H9 (cell line): Measurements from ENCODE around the gene STX8. TPM values are rescaled to one million over a fixed set of nuclear protein-coding genes. Genes with fewer than 3 reads are reported as not detected.
A peak's percentile ranks its signal among the peaks of the same experiment; 100 is the strongest.

ENCODE experiments used
- DNase-seq: peaks from one replicate; pipeline ENCODE4 v3.0.0-alpha.2; 2017
- H2AFZ ChIP-seq: one replicate; pipeline ENCODE4 v1.6.1; 2013; ENCODE audit warnings: mild to moderate bottlenecking, low read length, control low read depth, moderate library complexity
- H2AK5ac ChIP-seq: 2 replicates; pipeline ENCODE4 v1.6.1; 2013; ENCODE audit warnings: low read length, control low read depth, mixed read lengths; ENCODE audit not compliant: insufficient read length
- H2BK120ac ChIP-seq: one replicate; pipeline ENCODE4 v1.6.1; 2013; ENCODE audit warnings: low read depth, mild to moderate bottlenecking, low read length, control low read depth, inconsistent platforms; ENCODE audit not compliant: poor library complexity, severe bottlenecking
- H2BK12ac ChIP-seq: 2 replicates; pipeline ENCODE4 v1.6.1; 2013; ENCODE audit warnings: low read length, control low read depth, mixed read lengths, low read depth; ENCODE audit not compliant: insufficient read length
- H2BK15ac ChIP-seq: 2 replicates; pipeline ENCODE4 v1.6.1; 2013; ENCODE audit warnings: low read depth, low read length, control low read depth
- H2BK20ac ChIP-seq: one replicate; pipeline ENCODE4 v1.6.1; 2013; ENCODE audit warnings: low read depth, mild to moderate bottlenecking, low read length, control low read depth, inconsistent platforms; ENCODE audit not compliant: poor library complexity, severe bottlenecking
- H2BK5ac ChIP-seq: 2 replicates; pipeline ENCODE4 v1.6.1; 2013; ENCODE audit warnings: low read length, control low read depth, mixed read lengths; ENCODE audit not compliant: insufficient read length
- H3K14ac ChIP-seq: 2 replicates; pipeline ENCODE4 v1.6.1; 2013; ENCODE audit warnings: low read length, control low read depth; ENCODE audit not compliant: insufficient read depth
- H3K18ac ChIP-seq: 2 replicates; pipeline ENCODE4 v1.6.1; 2013; ENCODE audit warnings: low read depth, mild to moderate bottlenecking, mixed read lengths, low read length, control low read depth; ENCODE audit not compliant: insufficient read length
- H3K23ac ChIP-seq: 2 replicates; pipeline ENCODE4 v1.6.1; 2013; ENCODE audit warnings: low read length, control low read depth, mixed read lengths, low read depth; ENCODE audit not compliant: insufficient read length
- H3K23me2 ChIP-seq: 2 replicates; pipeline ENCODE4 v1.6.1; 2013; ENCODE audit warnings: low read depth, mild to moderate bottlenecking, mixed read lengths, low read length, control low read depth; ENCODE audit not compliant: insufficient read length, poor library complexity, severe bottlenecking
- H3K27ac ChIP-seq: 2 replicates; pipeline ENCODE4 v1.5.1; 2013; ENCODE audit warnings: low read length, control low read depth, mixed read lengths, low read depth; ENCODE audit not compliant: insufficient read length
- H3K27me3 ChIP-seq: 2 replicates; pipeline ENCODE4 v1.6.1; 2013; ENCODE audit warnings: low read length, control low read depth, inconsistent platforms; ENCODE audit not compliant: insufficient read depth
- H3K4ac ChIP-seq: 2 replicates; pipeline ENCODE4 v1.6.1; 2013; ENCODE audit warnings: low read depth, mild to moderate bottlenecking, control low read depth, inconsistent platforms, low read length, moderate library complexity
- H3K4me1 ChIP-seq: 2 replicates; pipeline ENCODE4 v1.6.1; 2013; ENCODE audit warnings: low read length, control low read depth, inconsistent platforms; ENCODE audit not compliant: insufficient read depth
- H3K4me2 ChIP-seq: 2 replicates; pipeline ENCODE4 v1.6.1; 2013; ENCODE audit warnings: low read length, control low read depth, mixed read lengths; ENCODE audit not compliant: insufficient read length, insufficient read depth
- H3K56ac ChIP-seq: 2 replicates; pipeline ENCODE4 v1.6.1; 2013; ENCODE audit warnings: low read depth, mild to moderate bottlenecking, mixed read lengths, low read length, control low read depth; ENCODE audit not compliant: insufficient read length
- H3K79me1 ChIP-seq: 2 replicates; pipeline ENCODE4 v1.6.1; 2013; ENCODE audit warnings: low read depth, mild to moderate bottlenecking, moderate library complexity, low read length, control low read depth, inconsistent platforms; ENCODE audit not compliant: insufficient read depth, poor library complexity, severe bottlenecking
- H3K79me2 ChIP-seq: 2 replicates; pipeline ENCODE4 v1.6.1; 2013; ENCODE audit warnings: low read length, control low read depth, inconsistent platforms; ENCODE audit not compliant: insufficient read depth
- H3K9ac ChIP-seq: 2 replicates; pipeline ENCODE4 v1.6.1; 2013; ENCODE audit warnings: low read length, control low read depth, mixed read lengths; ENCODE audit not compliant: insufficient read length; ENCODE audit errors: extremely low read depth
- H3K9me3 ChIP-seq: one replicate; pipeline ENCODE4 v1.6.1; 2013; ENCODE audit warnings: low read depth, low read length, inconsistent platforms; ENCODE audit not compliant: control insufficient read depth
- H3T11ph ChIP-seq: one replicate; pipeline ENCODE4 v1.6.1; 2013; ENCODE audit warnings: mild to moderate bottlenecking, low read length, control low read depth, inconsistent platforms
- H4K20me1 ChIP-seq: one replicate; pipeline ENCODE4 v1.6.1; 2013; ENCODE audit not compliant: control insufficient read depth, insufficient read length, insufficient read depth
- H4K5ac ChIP-seq: 2 replicates; pipeline ENCODE4 v1.6.1; 2013; ENCODE audit warnings: low read depth, mild to moderate bottlenecking, mixed read lengths, low read length, control low read depth; ENCODE audit not compliant: insufficient read length
- H4K8ac ChIP-seq: replicated peaks from 2 replicates; pipeline ENCODE4 v1.6.1; 2013; ENCODE audit warnings: low read length, control low read depth, mixed read lengths, low read depth; ENCODE audit not compliant: insufficient read length
- H4K91ac ChIP-seq: 2 replicates; pipeline ENCODE4 v1.6.1; 2013; ENCODE audit warnings: low read depth, mild to moderate bottlenecking, moderate library complexity, mixed read lengths, low read length, control low read depth; ENCODE audit not compliant: insufficient read length
- H3K27ac Mint-ChIP-seq, 3 experiments: 2 replicates in 2 of 3; 3 replicates in 1 of 3; pipeline ENCODE4 v1.8.0; 2020 to 2021; ENCODE audit warnings: mixed read lengths in 3 of 3, mild to moderate bottlenecking in 1 of 3, moderate library complexity in 1 of 3
- H3K27me3 Mint-ChIP-seq: 2 replicates; pipeline ENCODE4 v1.8.0; 2021; ENCODE audit warnings: low read depth, mild to moderate bottlenecking, moderate library complexity, mixed read lengths
- H3K36me3 Mint-ChIP-seq, 3 experiments: 2 replicates in 2 of 3; 3 replicates in 1 of 3; pipeline ENCODE4 v1.8.0; 2020 to 2021; ENCODE audit warnings: low read depth in 3 of 3, mixed read lengths in 3 of 3; ENCODE audit not compliant: insufficient read depth in 1 of 3
- H3K4me1 Mint-ChIP-seq, 2 experiments: 2 replicates each; pipeline ENCODE4 v1.8.0; 2020; ENCODE audit warnings: mixed read lengths in 2 of 2
- H3K4me3 Mint-ChIP-seq, 2 experiments: 2 replicates in 1 of 2; 3 replicates in 1 of 2; pipeline ENCODE4 v1.8.0; 2020 to 2021; ENCODE audit warnings: mild to moderate bottlenecking in 2 of 2, mixed read lengths in 2 of 2, moderate library complexity in 1 of 2
- H3K9me3 Mint-ChIP-seq, 2 experiments: 2 replicates in 1 of 2; 3 replicates in 1 of 2; pipeline ENCODE4 v1.8.0; 2020; ENCODE audit warnings: mild to moderate bottlenecking in 2 of 2, mixed read lengths in 2 of 2, moderate library complexity in 1 of 2
- CTCF ChIP-seq: fragments of 200-600 bp; sonication (generic); conservative IDR thresholded peaks from 3 replicates; pipeline ENCODE4 v1.8.0; 2021; ENCODE audit warnings: antibody characterized with exemption, mild to moderate bottlenecking
- WGBS: extraction: QIAGEN DNeasy Blood & Tissue Kit; methylation state at CpG from one replicate; pipeline ENCODE4 v1.1.7; 2013; ENCODE audit warnings: missing lambda C conversion rate, low lambda C conversion rate, mixed read lengths; ENCODE audit not compliant: insufficient read length; ENCODE audit errors: extremely low coverage; 5-methylcytosine and 5-hydroxymethylcytosine counted together
- total RNA-seq: library from RNA; stranded (reverse); gene quantifications from 2 replicates; pipeline ENCODE4 v1.2.1, GENCODE V29; 2021

The STX8 gene
- total RNA-seq, 1 experiment from 2014 or later, result 55.1 TPM

DNA sequence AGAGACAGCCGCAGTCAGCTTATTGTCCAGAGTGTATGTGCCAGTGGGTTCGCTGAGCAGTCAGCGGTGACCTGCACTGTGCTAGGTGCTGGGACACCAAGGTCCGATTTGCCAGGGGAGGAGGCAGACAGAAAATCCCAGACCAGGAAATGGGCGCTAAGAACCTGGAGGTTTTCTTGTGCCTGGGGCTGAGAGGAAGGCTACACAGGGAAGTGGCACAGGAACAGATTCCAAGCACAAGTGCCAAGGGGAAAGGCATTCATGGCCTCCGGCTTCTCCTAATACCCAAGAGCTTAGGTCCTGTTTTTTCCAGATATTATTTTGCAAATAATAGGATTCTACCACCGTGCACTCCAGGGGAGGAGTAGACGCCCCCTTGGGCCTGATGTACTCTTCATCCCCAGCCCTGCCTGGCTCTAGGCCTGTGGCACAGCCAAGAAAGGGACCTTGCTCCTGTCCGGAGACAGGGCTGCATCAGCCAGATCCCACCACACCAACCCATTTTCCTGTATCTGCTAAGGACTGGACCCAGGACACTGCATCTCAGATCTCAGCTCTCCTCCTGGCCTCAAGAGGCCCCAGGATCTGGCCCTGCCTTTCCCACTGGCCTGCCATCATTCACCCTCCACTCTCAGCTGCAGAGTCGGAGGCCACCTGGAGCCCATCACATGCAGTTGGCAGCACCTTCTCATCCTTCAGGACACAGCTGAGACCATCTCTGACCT, 367.1 kb downstream of the STX8 start:
- Histone ChIP-seq H2BK12ac (no peak overlapping the region), H3K23me2 (no peaks in the 10 kb centered on the region), H3K79me2 (no peaks in the 10 kb centered on the region), H3K27ac (no peak overlapping the region), H2BK5ac (no peak overlapping the region), H2BK20ac (no peak overlapping the region), H3K4me2 (no peak overlapping the region), H3K56ac (no peak overlapping the region), H4K5ac (no peak overlapping the region), H3K4ac (no peak overlapping the region), H3K9me3 (no peaks in the 10 kb centered on the region), H4K91ac (no peak overlapping the region), H2BK15ac (no peak overlapping the region), H3K9ac (no peak overlapping the region), H3T11ph (no peak overlapping the region), H2AFZ (no peak overlapping the region), H3K23ac (no peak overlapping the region), H3K79me1 (no peaks in the 10 kb centered on the region), H4K20me1 (no peaks in the 10 kb centered on the region), H2AK5ac (no peak overlapping the region), H2BK120ac (no peak overlapping the region), H4K8ac (no peak overlapping the region), H3K18ac (no peak overlapping the region), H3K27me3 (no peaks in the 10 kb centered on the region), H3K14ac (no peak overlapping the region), H3K4me1 (no peaks in the 10 kb centered on the region)
- Mint-ChIP-seq H3K4me3 (no peak overlapping the region), H3K27me3 (peaks cover 4% of the 10 kb centered on the region), H3K27ac (peak overlapping the region in 2 of 3 experiments; percentile 40 to 85; a peak in 2 of 7 replicates), H3K4me1 (peaks cover 10 to 22% of the 10 kb centered on the region in 2 experiments), H3K36me3 (no peaks in the 10 kb centered on the region), H3K9me3 (peaks cover 0 to 5% of the 10 kb centered on the region in 2 experiments; a peak in 1 of 5 replicates)
- WGBS, result no CpG with 5 or more reads among the region's 10 CpGs
- peak; percentile 24 for DNase-seq
- TF ChIP-seq CTCF, result no peak
